Urothelium cell line (cell line): ENCODE measurements around the gene HIC2.
"Not testable (repeated sequence)": the region's sequence is repeated elsewhere in the genome, so short reads cannot be mapped to it uniquely, and the experiment has no call there.

Experiments used
- DNase-seq: peaks from one replicate; pipeline ENCODE4 v3.0.0; 2011; ENCODE audit warnings: low spot score, mixed read lengths
- FAIRE-seq: peaks from 2 replicates; lab custom pipeline; 2011; peaks lifted over from hg19 to GRCh38; lab: Jason Lieb, UNC

HIC2 gene

GRCh38 chr22:21489149-21489680, 72.0 kb downstream of the HIC2 start:
- FAIRE-seq, DNase-seq: not testable (repeated sequence)

- DNase-seq: not testable (repeated sequence)
These were observed 73.4 kb downstream of the HIC2 start for GRCh38 chr22:21490556-21490955.

DNA sequence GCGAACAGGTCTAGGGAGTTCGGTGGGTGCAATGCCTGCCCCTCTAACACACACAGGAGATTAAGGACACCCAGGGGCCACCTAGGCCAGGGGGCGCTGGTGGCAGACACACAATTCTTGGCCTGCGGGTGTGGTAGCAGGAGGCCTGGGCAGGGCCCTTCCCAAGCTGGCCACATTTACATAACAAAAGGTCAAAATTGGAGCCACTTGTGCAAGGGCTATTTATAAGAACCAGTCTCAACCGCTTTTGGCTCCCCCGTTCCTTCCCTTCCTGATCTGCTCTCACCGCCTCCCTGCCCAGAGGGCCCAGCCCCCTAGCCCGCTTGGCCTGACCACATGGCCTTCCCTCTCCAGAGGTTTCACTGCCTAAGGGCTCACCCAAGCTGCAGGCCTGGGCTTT, 75.1 kb downstream of the HIC2 start:
- DNase-seq, FAIRE-seq: not testable (repeated sequence)

More at GRCh38 chr22:21490556-21490955, 73.4 kb downstream of the HIC2 start:
- FAIRE-seq: not testable (repeated sequence)

GRCh38 chr22:21493789-21494782, 76.9 kb downstream of the HIC2 start:
- DNase-seq, FAIRE-seq: not testable (repeated sequence)

DNA sequence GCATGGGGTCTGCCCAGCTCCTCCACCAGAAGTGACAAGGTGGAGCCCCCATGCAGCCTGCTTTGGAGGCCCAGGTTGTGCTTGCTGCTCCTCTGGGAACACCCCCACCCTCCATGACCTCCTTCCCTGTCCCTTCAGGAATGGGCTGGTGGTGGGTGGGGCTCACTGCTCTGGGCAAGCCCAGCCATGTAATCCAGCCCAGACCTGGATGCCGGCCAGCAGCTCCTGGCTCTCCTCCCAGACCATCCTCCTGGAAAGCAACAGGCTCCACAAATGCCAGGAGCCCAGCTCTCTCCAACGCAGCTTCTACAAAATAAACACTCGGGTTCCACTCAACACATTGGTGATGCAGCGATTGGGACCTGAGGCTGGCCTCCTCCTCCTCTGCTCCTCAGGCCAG, 80.8 kb downstream of the HIC2 start:
- FAIRE-seq, DNase-seq: not testable (repeated sequence)

DNA sequence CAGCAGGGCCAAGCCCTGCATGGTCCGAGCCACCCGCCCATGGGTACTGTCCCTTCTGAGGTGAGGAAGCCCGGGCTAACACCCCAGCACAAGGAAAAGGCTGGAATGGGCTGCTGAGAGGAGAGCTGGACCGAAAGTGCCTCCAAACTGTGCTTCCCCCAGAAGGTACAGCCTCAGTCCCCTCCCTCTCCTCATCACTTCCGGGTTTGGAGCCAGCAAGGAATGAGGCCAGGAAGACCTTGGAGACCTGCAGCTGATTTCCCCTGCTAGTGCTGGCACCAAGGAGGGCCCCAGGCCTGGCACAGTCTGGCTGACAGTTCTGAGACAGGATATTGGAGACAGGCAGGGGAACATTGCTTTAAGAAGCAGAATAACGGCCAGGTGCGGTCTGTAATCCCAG, 81.3 kb downstream of the HIC2 start:
- not testable (repeated sequence) for FAIRE-seq, DNase-seq

DNA sequence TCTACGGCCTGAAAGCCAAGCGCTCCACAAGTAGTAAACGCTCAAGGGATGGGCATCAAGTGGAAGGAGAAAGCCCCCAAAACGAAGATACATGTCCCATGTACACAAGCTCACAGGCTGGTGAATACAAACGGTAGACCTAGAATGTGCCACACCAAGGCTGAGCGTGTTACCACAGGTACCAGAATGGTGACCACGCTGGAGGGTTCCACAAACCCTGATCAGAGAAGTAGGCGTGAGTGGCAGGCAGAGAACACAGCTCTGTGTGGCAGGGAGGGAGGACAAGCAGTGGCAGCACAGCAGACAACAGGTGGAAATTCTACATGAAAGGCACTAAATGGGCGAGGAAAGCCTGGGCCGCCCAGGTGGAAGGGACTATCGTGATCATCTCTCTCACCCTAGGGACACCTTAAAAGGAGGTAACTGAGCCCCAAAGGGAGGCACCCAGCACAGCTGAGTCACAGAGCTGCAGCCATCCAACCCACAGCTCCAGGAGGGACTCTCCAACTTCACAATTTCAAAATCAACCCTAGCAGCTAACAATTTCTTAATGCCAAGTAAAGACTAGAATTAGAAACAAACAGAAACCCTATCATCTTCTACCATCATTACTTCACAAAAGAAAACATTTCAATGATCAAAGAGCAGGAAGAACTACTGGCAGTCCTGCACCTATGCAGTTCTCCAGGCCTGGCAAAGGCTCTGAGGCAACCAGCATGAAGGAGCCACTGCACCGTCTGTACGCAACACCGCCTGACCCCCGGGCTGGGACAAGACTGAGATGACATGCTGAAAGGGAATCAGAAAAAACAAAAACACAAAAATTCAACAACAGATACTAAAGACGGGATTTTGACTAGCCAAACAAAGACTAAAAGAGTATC, 82.7 kb downstream of the HIC2 start:
- not testable (repeated sequence) for DNase-seq, FAIRE-seq
